HG03439 (cell line): ENCODE results near the gene MEGF9.

Experiments used
- ATAC-seq: cut with Tn5 transposase; IDR thresholded peaks from one replicate; pipeline ENCODE4 v1.9.1; 2021; ENCODE audit warnings: mild to moderate bottlenecking, moderate library complexity; ENCODE audit not compliant: unreplicated experiment

The MEGF9 gene

DNA sequence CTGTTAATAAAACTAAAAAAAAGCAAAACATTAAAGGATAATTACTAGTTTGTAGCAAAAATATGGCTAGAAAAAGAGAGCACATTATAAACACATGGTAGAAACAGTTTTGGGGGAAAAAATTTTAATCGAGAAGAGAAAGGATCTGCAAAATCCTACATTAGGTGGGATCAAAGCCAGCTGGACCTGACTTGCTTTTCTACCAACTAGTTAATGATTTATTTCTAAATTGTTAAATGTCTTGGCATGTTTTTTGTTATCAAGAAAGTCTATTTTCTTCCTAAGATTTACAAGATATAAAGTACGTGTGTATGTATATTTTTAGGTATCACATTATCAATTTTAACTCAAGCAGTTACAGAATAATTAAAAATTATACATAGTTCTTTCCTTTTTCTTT lies 87.2 kb downstream of the MEGF9 start:
- ATAC-seq: no peak

DNA sequence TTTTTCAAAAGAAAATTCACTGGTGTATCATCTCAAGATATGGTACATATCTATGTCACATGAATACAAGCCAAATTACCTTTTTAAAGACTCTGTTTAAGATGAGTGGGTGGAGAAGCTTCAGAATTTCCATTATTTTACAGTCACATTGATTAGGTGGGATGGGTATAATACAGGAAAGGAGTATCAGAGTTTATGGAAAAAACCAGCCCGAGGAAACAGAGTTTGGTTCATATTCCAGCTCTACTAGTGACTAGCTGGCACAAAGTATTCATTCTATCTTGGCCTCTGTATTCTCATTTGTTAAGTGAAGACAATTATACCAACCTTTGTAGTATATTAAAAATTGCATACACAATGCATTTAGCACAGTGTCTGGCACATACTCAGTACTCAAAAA lies 87.8 kb downstream of the MEGF9 start:
- no peak for ATAC-seq

DNA sequence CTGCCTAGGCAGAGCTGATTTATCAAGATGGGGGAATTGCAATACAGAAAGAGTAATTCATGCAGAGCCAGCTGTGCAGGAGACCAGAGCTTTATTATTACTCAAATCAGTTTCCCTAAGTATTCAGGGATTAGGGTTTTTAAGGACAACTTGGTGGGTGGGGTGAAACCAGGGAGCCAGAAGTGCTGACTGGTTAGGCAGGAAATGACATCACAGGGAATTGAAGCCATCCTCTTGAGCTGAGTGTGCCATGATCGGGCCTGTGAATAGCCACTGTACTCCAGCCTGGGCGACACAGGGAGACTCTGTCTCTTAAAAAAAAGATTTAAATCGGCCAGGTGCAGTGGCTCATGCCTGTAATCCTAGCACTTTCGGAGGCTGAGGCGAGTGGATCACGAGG lies 89.0 kb downstream of the MEGF9 start:
- no peak for ATAC-seq

DNA sequence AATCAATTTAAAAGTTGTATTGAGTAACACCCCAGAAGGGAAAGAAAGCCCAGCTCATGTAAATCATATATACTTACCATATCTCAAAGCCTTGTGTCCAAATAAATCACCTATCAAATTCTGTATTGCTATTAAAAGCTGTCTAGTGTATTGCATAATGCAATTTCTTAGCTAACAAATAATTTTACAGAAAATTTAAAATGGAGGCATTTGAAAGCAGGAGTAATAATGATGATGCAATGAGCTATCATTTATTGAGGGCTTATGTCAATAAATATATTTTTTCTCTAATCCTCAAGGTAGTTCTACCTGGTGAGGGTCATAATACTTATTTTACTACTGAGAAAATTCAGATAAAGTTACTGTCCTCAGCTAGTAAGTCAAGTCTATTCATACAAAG lies 91.5 kb downstream of the MEGF9 start:
- no peak for ATAC-seq

DNA sequence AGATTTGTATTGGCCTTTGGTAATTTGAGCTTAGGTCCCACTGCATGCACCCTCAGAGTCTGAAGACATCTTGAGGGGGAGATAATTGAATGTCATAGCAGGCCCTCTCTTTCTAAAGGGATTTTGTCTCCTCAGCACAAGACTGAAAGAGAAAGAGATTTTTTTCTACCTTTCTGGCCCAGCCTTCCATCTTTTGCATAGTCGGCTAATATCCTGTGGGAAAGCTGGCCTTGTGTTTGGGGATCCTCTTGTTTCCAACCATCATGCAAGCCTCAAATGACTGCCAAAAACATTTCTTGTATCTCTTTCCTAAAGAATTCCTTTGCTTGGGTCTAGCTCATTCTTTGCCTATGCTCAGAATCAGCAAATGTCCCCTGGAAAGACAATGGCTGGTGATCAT lies 92.3 kb downstream of the MEGF9 start:
- no peak for ATAC-seq

DNA sequence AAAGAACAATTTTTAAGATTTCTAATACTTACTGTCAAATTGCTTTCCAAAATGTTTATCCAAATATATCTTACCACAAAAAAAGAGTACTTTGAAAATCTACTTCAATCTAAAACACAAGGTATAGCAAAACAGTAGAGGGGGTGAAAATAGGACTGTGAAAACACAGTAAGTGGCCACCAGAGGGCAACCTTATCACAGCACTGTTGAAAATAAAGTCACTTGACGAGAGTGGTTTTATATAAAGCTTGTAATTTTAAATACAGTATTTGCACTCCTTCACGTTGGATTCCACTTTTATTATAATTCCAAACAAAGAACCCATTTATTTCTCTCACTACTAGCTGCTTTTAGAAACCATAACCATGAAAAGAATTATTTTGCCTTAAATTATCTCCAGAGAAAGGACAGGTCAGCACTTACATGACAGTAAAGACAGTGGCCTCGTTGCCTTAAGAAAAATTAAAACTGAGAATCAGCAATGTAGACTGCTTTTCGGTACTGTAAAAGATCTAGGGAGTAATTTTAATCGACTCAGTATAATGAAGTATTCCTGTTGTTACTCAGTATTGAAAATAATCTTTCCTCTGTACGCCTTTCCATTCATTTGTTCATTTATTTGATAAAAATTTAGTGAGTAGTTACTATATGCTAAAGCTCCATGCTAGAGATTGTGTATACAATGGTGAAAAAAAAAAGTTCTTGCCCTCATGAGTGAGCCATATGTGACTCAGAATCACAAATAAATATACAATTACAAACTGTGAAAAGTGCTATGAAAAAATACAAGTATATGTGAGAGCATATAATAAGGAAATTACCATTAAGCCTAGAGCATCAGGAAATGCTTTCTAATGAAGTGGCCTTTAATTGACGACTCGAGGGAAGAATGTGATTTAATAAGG lies 94.3 kb downstream of the MEGF9 start:
- ATAC-seq: peak; percentile 61

DNA sequence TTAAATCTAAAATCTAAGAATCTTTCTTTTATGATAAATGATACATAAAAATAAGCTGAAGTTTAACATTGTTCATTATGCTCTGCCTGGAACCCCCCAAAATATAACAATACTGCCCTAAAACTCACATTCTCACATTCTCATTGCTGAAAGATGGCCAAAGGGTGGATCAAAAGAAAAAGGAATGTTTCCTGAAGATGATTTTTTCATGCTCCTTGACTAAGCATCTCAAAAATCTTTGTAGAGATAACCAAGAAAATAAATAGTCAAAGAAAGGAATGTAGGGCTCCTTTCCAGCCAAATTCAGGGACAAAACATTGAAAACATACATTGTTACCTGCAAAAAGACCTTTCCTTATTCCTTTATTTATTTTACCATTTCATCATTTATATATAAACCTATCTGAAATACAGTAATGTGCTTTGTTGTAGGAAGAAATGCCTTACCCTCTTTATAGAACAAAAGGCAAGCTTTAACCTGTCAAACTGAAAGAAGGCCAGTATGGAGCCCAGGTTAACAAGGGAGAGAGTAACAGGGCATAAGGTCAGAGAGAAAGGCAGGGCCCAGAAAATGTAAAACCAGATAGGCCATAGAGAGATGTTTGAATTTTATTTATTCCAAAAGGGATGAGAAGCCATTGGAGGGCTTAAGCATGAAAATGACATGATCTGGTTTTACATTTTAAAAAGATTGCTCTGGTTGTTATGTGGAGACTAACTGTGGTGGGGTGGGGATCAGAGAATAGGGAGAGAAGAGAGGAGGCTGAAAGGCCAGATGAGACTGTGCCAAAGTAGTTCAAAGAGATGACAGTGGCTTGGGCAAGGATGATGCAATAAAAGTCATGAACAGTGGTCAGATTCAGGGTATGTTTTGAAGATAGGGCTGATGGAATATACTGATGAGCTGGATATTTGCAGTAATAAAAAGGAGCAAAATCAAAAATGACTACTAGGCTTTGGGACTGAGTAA lies 97.0 kb downstream of the MEGF9 start:
- no peak for ATAC-seq

DNA sequence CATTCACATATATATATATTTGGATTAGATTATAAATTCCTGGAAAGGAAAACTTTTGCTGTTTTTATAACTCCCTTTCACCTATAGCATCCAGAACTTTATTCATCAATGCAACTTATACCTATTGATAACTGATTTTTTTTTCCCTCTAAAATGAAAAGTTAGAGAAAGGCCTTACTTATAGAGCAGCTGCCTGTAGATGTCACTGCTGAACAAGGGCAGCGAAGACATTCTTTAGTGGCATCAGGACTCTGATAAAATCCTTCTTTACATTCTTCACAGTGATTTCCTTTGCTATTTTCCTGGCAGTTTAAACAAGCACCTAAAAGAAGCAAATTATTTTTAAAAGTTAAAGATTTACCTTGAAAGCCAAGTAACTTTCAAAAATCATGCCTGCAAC lies 102.1 kb downstream of the MEGF9 start:
- no peak for ATAC-seq

DNA sequence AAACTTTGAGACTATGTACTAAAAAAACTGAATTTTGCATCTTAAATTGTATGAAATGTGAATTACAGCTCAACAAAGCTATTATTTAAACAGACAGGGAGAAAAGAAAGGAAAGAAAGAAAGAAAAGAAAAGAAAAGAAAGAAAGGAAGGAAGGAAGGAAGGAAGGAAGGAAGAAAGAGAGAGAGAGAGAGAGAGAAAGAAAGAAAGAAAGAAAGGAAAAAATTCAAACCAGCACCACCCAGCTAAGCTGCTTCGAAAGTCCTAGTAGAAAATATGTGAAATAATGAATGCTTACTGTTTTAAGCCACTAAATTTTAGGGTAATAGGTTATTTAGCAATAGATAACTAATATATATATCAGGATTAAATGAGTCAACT lies 102.6 kb downstream of the MEGF9 start:
- no peak for ATAC-seq

DNA sequence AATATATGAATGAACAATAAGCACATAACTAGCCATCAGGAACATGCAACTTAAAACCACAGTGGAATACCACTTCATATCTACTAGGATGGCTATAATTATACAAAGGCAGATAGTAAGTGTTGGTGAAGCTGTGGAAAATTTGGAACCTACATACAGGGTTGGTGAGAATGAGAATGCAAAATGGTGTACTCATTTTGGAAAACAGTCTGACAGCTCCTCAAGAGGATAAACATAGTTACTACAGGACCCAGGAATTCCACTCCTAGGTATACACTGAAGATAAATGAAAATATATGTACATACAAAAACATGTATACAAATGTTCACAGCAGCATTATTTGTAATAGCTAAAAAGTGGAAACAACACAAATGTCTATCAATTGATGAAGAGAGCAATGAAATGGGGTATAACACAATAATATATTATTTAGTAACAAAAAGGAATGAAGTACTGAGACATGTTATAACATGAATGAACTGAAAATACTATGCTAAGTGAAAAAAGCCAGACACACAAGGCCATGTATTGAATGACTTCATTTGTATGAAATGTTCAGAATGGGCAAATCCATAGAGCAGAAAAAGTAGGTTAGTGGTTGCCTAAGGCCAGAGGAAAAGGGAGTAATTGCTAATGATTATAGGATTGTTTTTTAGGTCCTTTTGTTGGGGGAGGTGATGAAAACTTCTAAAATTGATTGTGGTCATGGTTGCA lies 103.1 kb downstream of the MEGF9 start:
- ATAC-seq: no peak

DNA sequence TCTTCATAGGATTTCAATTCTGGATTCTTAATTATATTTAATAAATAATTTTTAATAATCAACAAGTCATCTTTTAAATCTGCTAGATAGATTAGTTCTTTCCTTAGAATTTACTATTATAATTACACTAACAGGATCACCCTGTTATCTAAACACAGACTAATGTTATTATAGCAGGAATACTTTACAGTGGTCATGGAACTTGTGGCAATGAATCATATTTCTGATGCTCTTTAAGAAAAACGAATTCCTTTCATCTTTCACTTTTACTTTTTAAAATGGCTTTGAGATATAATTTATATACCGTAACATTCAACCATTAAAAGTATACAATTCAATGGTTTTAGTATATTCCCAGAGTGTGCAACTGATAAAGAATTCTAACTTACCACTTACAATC lies 104.6 kb downstream of the MEGF9 start:
- ATAC-seq: no peak

DNA sequence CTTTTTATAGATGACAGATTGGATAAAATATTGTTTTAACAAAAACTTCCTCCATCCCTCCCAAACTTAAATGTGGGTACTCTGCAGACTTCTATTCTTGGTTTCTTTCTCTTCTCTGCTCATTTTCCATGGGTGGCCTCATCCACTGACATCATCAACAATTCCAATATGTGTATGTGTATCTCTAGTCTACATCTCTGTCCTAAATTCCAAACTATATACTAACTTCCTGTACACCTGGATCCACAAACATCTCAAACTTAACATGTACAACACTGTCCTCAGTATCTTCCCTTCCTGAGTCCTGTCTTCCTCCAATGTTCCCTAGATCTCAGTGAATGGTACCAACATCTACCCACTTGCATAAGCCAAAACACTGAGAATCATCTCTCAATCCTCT lies 105.8 kb downstream of the MEGF9 start:
- no peak for ATAC-seq

DNA sequence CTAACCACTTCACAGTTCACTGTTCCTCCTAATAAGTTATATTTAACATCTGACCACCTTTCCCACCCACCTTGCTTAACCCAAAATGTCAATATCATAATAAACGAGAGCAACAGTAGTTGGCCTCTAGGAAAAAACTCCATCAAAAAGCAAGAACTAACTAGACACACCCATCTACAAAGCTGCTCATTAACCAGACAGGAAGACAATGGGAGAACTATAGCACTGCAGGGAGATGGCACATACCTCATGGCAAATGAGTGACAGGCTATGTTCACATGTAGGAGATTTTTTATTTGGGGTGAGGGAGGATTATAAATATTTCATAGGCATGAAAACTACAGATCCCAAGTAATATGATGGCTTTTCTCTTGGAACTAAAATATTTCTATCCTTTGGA lies 110.7 kb downstream of the MEGF9 start:
- ATAC-seq: no peak

DNA sequence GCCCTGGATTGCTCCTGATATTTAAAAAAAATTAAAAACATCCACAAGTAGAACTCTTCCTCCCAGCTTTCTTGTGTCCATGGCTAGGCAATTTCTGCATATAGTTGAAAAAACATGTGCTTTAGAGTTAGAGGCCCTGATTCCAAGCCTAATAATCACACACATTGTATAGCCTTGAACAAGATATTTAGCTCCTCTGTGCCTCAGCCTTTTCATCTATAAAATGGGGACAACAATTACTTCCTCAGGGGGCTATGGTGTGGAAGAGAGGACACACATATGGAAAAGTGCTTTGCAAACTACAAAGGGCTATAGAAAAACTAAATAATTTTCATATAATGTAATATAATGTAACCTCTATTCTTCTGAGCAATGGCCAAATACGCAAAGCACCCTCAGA lies 111.3 kb downstream of the MEGF9 start:
- no peak for ATAC-seq

DNA sequence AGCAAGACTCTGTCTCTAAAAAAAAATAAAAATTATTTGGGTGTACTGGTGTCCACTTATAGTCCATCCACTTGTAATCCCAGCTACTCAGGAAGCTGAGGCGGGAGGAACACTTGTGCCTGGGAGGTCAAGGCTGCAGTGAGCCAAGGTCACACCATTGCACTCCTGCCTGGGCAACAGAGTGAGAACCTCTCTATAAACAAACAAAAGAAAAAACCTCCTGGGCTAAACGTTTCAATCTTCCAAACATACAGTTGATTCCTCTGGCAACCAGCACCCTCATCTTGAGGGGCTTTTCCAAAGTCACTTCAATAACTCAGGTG lies 120.4 kb downstream of the MEGF9 start:
- no peak for ATAC-seq

DNA sequence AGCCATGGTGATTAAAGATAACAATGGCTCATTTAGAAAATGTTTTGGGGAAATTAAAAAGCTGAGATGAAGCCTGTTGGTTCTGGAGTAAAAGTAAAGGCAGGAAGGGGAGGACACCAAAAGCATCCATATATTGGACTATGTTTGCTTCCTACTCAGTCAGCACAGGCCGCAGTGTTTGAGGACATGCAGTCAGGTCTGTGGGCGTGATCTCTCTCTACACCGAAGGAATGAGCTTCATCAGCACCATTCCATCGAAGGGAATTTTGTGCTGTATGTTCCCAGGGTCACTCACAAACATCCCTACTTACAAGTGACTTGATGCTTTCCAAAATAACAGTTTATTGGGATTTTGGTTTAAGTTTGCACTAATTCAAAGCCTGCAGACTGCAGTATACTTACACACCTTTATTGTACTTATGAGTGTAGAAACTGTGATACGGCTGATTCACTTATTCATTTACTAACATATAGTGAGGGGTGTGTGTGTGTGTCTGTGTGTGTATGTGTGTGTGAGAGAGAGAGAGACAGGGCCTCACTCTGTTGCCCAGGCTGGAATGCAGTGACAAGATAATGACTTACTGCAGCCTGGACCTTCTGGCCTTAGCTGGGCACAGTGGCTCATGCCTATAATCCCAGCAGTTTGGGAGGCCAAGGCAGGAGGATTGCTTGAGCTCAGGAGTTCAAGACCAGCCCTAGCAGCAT lies 120.9 kb downstream of the MEGF9 start:
- no peak for ATAC-seq

DNA sequence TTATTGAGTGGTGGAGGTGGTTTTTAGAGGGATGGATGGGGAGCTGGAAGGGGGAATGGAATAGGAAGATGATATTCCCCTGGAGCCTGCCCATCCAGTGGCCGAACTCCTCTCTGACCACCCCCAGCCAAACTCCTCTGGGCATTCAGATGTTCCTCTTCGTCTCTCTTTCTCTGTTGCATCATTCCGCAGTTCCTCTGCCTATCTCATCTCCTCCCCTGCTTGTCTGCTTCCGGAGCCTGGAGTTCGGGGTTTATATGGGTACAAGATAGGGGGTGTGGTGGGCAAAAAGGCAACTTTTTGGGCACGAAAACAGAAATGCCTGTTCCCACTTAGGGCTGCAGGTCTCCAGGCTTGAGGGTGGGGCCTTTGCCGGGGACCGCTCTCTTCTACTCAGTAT lies 122.1 kb downstream of the MEGF9 start:
- no peak for ATAC-seq

DNA sequence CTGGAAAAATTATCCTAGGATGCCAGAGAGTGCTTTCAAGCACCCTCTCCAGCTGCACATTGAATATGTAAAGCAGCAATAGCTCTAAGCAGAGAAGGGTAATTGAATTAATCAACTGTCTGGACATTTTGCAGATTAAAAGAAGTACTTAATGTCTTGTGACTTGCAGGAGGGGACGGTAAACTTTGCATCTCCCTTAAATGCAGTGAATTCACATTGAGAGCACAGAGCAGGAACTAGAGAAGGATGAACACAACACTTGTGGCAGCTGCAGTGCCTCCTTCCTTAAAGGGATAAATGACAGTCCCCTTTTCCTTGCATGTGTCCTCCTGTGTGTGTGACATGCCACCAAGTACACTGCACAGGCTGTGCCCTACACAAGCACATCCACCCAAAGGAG lies 126.9 kb downstream of the MEGF9 start:
- no peak for ATAC-seq

DNA sequence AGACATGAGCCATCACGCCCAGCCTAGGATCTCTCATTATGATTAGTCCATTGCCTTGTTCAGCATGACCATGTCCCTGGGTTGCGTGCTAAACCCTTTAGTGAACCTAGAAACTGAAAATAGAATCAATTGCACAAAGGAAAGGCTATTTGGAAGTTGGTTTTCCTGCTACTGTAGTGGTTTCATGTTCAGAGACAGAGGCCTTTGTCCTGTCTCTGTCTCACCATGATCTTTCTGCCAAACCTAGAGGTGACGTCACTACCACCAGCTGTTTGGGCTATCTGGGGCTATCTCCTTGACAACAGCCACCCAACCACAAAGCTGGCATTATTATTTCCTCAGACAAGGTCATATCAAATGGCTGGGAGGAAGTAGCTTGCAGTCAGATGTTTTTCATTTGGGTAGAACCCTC lies 130.3 kb downstream of the MEGF9 start:
- no peak for ATAC-seq

DNA sequence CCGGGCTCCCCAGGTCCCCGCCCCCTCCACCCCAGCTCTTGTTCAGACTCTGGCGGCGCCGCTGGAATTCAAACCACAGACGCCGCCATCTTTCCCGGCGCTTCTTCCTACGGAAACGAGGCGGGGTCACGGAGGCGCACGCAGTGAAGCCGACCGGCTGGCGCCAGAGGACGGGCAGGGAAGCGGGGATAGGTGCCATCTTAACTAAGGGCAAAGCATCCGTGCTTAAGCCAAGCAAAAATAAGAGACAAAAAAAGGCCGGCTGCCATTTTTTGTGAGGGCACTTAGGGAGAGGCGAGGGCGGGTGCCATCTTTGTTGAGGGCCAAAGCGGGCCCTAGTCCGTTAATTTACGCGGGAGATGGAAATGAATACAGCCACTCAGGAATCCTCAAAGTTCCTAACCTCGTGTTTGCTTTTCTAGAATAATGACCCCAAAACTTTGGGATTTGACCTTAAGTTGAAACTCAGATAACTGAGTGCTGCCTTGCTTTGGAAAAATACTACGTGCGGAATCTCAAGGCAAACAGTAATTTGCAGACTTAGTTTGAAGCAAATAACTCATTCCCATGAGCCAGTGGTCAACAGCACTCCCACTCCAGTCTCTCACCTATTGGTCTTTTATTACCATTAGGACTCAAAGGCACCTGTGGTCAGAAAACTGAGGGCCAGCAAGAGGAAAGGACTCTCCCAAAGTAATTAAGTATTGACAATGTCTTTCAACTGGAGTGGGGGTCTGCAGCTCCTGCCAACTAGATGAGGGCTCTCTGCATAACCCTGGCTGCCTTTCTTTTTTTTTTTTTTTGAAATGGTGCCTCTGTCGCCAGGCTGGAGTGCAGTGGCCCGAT lies 134.0 kb downstream of the MEGF9 start, which contains the start of gene CDK5RAP2:
CDK5RAP2 (minus strand) TSS at position 117 of the 846 bp plus-strand sequence. CDS start 189 bp downstream, outside the sequence.
- ATAC-seq: peak; percentile 94
